Measurements from ENCODE around the gene ERFE. TPM values are rescaled to one million over a fixed set of nuclear protein-coding genes. Genes with fewer than 3 reads are reported as not detected.

ERFE gene
- total and polyA plus RNA-seq, 9 of the 15 experiments (the other 6 are each of a cell fraction or from before 2014, with no cell fraction given) = 0.55 to 8.2 (median 3.7) TPM

DNA sequence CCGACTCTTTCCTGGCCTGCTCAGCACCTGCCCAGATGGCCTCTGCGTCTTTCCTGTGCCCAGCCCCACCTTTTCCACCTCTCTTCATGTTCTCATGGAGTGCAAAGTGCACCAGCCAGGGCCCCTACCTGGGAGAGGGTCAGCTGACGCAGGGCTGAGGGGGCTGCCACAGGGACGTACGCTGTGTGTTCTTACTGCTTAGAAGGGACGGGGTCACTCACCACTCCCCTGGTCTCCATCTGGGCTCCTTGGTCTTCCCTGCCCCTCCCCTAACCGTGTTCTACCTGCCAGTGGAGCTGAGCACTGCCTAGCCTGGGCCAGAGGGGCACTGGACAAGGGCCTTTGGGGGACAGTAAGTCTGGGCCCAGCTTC is 8.6 kb downstream of the ERFE start:
- peak overlapping the region; percentile 32 for H3K4me2 ChIP-seq (ENCODE audit: insufficient read depth, low read length)
- 87% methylated on average over 6 of the region's 7 CpGs for WGBS (ENCODE audit: insufficient coverage, low coverage, missing lambda C conversion rate)
- H3K9ac ChIP-seq (ENCODE audit: insufficient read depth in 1 of 2, low read depth in 2 of 2, low read length in 2 of 2) = peak overlapping the region in 1 of 2 experiments; percentile 74; a peak in 1 of 4 replicates
- peaks cover 33 to 38% of the 10 kb centered on the region in 2 experiments for H3K4me1 ChIP-seq (replicated peaks in 1 of 2; ENCODE audit: control insufficient read depth in 2 of 2, insufficient read depth in 2 of 2, low read length in 2 of 2)
- DNase-seq (ENCODE audit: extremely low read depth in 1 of 4, low spot score in 3 of 4) = no peak
- H2AFZ ChIP-seq (ENCODE audit: low read depth, low read length) = no peak overlapping the region
- in situ Hi-C loops (cut with MboI) (no loop called here), intact Hi-C loops (cut with micrococcal nuclease) (loop anchor here (5.0 kb wide), 1 partner anchor 70 kb away; no protein-coding TSS in a partner anchor)
- no peak for FAIRE-seq
- H3K27ac ChIP-seq (ENCODE audit: extremely low read depth, low read depth, low read length) = peak overlapping the region; percentile 38; the same call in 1 of the 3 replicates
- TF ChIP-seq GATAD2A (IDR thresholded peaks at IDR 0.05) (no peak), RBM15 (IDR thresholded peaks at IDR 0.05; ENCODE audit: insufficient read depth, low read length) (no peak), TFAM (CRISPR knock-in tag; conservative IDR thresholded peaks at IDR 0.05) (no peak), ETV5 (CRISPR knock-in tag; IDR thresholded peaks at IDR 0.05; ENCODE audit: low read depth) (no peak), HMG20B (CRISPR knock-in tag; IDR thresholded peaks at IDR 0.05) (no peak), MECOM (CRISPR knock-in tag; IDR thresholded peaks at IDR 0.05) (no peak), BACH1 (tag; IDR thresholded peaks at IDR 0.05) (no peak)
- ATAC-seq = peak; percentile 7
- BruUV-seq (replicated peaks) = no TSS peak
- no peaks in the 10 kb centered on the region for H3K27me3 ChIP-seq (ENCODE audit: control insufficient read depth in 2 of 2, insufficient read depth in 2 of 2, low read length in 2 of 2)
- H4K20me1 ChIP-seq (replicated peaks; ENCODE audit: control insufficient read depth, insufficient read depth, low read length) = no peaks in the 10 kb centered on the region
- peaks cover 28% of the 10 kb centered on the region for H3K36me3 ChIP-seq (ENCODE audit: control insufficient read depth, insufficient read depth, low read length)
- peaks cover 4% of the 10 kb centered on the region for H3K9me1 ChIP-seq (ENCODE audit: control insufficient read depth, insufficient read depth, low read length)
- H3K9me3 ChIP-seq (replicated peaks; ENCODE audit: control insufficient read depth, insufficient read depth, low read depth, low read length) = no peaks in the 10 kb centered on the region
- no peak overlapping the region for H3K4me3 ChIP-seq
- no peaks in the 10 kb centered on the region for H3K79me2 ChIP-seq (ENCODE audit: control insufficient read depth, insufficient read depth, low read length)
- ChIA-PET CTCF (ENCODE audit: low intra/inter-chr PET ratio) (no interaction called here), POLR2A (interaction anchor here (0.9 to 1.2 kb wide), 3 partner anchors 8 to 313 kb away, joined by 3 to 5 read pairs (median 3); partner anchors contain the start of gene ERFE)

Data from K562 (cell line).